MM.1S (cell line): ENCODE measurements around the gene PTHLH.

Source experiments
- DNase-seq: peaks from one replicate; pipeline ENCODE4 v3.0.0-alpha.2; 2015
- H2AFZ ChIP-seq: fragments of 300-600 bp; sonication (generic); 2 replicates; pipeline ENCODE4 v1.6.0; 2016; ENCODE audit warnings: antibody characterized with exemption, low read length
- H3F3A ChIP-seq: fragments of 300-600 bp; sonication (generic); 2 replicates; pipeline ENCODE4 v1.6.1; 2016; ENCODE audit warnings: mild to moderate bottlenecking, antibody characterized with exemption, low read length, moderate library complexity, mixed read lengths; ENCODE audit not compliant: insufficient read depth
- H3K27ac ChIP-seq: fragments of 300-600 bp; sonication (generic); 2 replicates; pipeline ENCODE4 v1.5.1; 2016; ENCODE audit warnings: mild to moderate bottlenecking, low read length
- H3K27me3 ChIP-seq: fragments of 300-600 bp; sonication (generic); replicated peaks from 2 replicates; pipeline ENCODE4 v1.6.0; 2016; ENCODE audit warnings: low read length; ENCODE audit not compliant: insufficient read depth
- H3K36me3 ChIP-seq: fragments of 300-600 bp; sonication (generic); replicated peaks from 2 replicates; pipeline ENCODE4 v1.6.1; 2016; ENCODE audit warnings: mild to moderate bottlenecking, low read length, mixed read lengths; ENCODE audit not compliant: insufficient read depth
- H3K4me1 ChIP-seq: fragments of 300-600 bp; sonication (generic); 2 replicates; pipeline ENCODE4 v1.6.1; 2016; ENCODE audit warnings: low read length, mixed read lengths
- H3K4me2 ChIP-seq: fragments of 300-600 bp; sonication (generic); 2 replicates; pipeline ENCODE4 v1.6.0; 2016; ENCODE audit warnings: low read depth, low read length
- H3K4me3 ChIP-seq: fragments of 300-600 bp; sonication (generic); 2 replicates; pipeline ENCODE4 v1.5.1; 2016; ENCODE audit warnings: low read length, mixed read lengths
- H3K79me2 ChIP-seq: fragments of 300-600 bp; sonication (generic); 2 replicates; pipeline ENCODE4 v1.6.1; 2016; ENCODE audit warnings: mixed run types, low read length, mixed read lengths
- H3K9ac ChIP-seq: fragments of 300-600 bp; sonication (generic); 2 replicates; pipeline ENCODE4 v1.6.1; 2016; ENCODE audit warnings: low read length, mixed read lengths
- H3K9me2 ChIP-seq: fragments of 300-600 bp; sonication (generic); replicated peaks from 2 replicates; pipeline ENCODE4 v1.6.1; 2016; ENCODE audit warnings: mild to moderate bottlenecking, low read length, mixed read lengths; ENCODE audit not compliant: insufficient read depth
- H3K9me3 ChIP-seq: fragments of 300-600 bp; sonication (generic); replicated peaks from 2 replicates; pipeline ENCODE4 v1.6.1; 2016; ENCODE audit warnings: mild to moderate bottlenecking, low read length, mixed read lengths; ENCODE audit not compliant: insufficient read depth
- H4K20me1 ChIP-seq: fragments of 300-600 bp; sonication (generic); 2 replicates; pipeline ENCODE4 v1.6.1; 2016; ENCODE audit warnings: mild to moderate bottlenecking, low read length, moderate library complexity, mixed read lengths; ENCODE audit not compliant: insufficient read depth
- EZH2 ChIP-seq: fragments of 300-600 bp; sonication (generic); optimal IDR thresholded peaks from 2 replicates; pipeline ENCODE3; 2017; ENCODE audit warnings: low read depth, mild to moderate bottlenecking, antibody characterized with exemption, low read length, mixed read lengths
- EZH2phosphoT487 ChIP-seq: fragments of 300-600 bp; sonication (generic); IDR thresholded peaks from 2 replicates; pipeline ENCODE4 v1.6.1; 2018; ENCODE audit warnings: antibody characterized with exemption, low read length
- TF ChIP-seq, protein P1 (sequence below): fragments of 300-600 bp; sonication (generic); IDR thresholded peaks from 2 replicates; pipeline ENCODE4 v1.5.1; 2016; ENCODE audit warnings: antibody characterized with exemption, low read length, mixed read lengths

The PTHLH gene

DNA sequence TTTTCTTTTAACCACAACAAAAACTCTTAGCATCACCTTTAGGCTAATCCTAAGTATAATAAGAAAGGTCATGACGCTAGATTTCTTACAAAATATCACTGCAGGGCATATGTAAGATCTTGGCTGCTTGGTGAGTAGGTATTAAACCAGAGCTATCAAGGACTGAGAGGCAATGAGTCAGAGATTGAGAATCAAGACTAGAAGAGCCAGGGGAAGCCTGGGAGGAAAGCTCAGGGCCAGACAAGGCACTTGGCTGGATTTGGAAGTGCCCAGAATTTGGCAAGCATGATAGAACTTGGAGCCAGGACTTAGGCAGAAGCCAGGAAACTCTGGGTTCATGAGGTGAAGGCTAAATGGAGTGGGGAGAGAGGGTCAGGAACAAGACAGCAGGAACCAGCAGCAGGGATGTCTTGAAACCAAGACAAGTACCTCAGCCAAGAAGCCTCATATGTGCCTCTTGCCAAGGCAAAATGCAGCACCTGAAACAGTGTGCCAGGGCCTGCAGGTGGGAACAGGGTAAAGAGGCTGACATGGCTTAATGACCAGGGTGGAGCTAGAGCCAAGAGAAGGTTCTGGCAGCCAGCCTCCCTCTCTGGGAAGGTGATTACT, 49.9 kb downstream of the PTHLH start:
- no peaks in the 10 kb centered on the region for H3F3A ChIP-seq
- H3K79me2 ChIP-seq: no peaks in the 10 kb centered on the region
- TF ChIP-seq EZH2phosphoT487 (no peak), EZH2 (no peak)
- TF ChIP-seq, protein P1, sequence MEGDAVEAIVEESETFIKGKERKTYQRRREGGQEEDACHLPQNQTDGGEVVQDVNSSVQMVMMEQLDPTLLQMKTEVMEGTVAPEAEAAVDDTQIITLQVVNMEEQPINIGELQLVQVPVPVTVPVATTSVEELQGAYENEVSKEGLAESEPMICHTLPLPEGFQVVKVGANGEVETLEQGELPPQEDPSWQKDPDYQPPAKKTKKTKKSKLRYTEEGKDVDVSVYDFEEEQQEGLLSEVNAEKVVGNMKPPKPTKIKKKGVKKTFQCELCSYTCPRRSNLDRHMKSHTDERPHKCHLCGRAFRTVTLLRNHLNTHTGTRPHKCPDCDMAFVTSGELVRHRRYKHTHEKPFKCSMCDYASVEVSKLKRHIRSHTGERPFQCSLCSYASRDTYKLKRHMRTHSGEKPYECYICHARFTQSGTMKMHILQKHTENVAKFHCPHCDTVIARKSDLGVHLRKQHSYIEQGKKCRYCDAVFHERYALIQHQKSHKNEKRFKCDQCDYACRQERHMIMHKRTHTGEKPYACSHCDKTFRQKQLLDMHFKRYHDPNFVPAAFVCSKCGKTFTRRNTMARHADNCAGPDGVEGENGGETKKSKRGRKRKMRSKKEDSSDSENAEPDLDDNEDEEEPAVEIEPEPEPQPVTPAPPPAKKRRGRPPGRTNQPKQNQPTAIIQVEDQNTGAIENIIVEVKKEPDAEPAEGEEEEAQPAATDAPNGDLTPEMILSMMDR: no peak
- H3K4me2 ChIP-seq: no peak overlapping the region
- no peak for DNase-seq
- H3K9me3 ChIP-seq: no peaks in the 10 kb centered on the region
- H3K4me1 ChIP-seq: no peaks in the 10 kb centered on the region
- H2AFZ ChIP-seq: no peak overlapping the region
- no peak overlapping the region for H3K27ac ChIP-seq
- H3K4me3 ChIP-seq: no peak overlapping the region
- H3K9ac ChIP-seq: no peak overlapping the region
- no peaks in the 10 kb centered on the region for H4K20me1 ChIP-seq
- H3K9me2 ChIP-seq: no peaks in the 10 kb centered on the region
- H3K36me3 ChIP-seq: no peaks in the 10 kb centered on the region
- H3K27me3 ChIP-seq: no peaks in the 10 kb centered on the region

DNA sequence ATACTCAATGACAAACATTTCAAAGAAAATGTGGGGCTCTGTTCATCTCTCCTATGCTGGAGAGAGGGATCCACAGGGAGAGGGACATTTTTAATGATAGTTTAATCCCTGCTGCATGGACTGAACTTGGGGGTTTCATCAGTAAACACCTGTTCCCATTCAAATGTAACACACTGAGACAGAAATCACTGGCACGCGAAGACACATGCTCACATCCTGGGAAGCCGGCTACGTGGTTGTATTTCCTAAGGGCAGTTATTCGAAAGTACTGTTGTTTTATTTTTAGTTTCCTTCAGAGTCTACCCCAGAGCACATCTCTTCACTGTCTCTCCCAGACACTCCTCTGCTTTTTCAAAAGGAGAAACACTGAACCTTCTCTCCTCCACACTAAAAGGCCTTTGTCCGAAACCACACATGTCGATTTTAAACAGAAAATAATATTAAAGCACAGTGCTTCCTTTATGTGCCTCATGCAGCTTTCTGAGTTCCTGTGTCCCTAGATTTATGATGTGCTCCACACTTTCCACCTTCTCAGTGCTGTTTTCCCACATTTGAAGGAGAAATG, 52.8 kb downstream of the PTHLH start:
- Histone ChIP-seq H2AFZ (no peak overlapping the region), H3K4me2 (no peak overlapping the region), H3F3A (no peaks in the 10 kb centered on the region), H3K4me3 (no peak overlapping the region), H3K27me3 (no peaks in the 10 kb centered on the region), H3K9me3 (no peaks in the 10 kb centered on the region), H3K9me2 (no peaks in the 10 kb centered on the region), H4K20me1 (no peaks in the 10 kb centered on the region), H3K36me3 (no peaks in the 10 kb centered on the region), H3K4me1 (no peaks in the 10 kb centered on the region), H3K9ac (no peak overlapping the region), H3K27ac (no peak overlapping the region), H3K79me2 (no peaks in the 10 kb centered on the region)
- TF ChIP-seq, protein P1: no peak
- TF ChIP-seq EZH2 (no peak), EZH2phosphoT487 (no peak)
- no peak for DNase-seq

DNA sequence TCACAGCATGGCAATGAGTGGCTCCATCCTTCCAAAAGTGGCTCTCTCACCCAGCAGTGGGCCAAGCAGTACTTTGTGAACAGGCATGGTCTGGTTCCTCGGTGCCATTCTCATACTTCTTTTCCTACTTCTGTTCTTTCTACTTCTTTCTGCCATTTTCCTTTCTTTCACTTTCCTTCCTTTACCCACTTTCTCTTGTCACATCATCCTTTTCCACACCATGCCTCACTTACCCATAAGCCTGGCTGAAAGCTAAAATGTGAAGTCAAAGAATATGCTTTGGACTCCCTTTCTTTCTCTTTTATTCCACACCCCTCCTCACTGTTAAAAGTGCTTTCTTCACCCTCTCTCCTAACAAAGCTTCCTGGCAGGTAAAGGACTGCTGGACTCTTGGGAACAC, 57.0 kb downstream of the PTHLH start:
- no peak overlapping the region for H3K9ac ChIP-seq
- peaks cover 6% of the 10 kb centered on the region; the same call in 1 of the 2 replicates for H3F3A ChIP-seq
- no peaks in the 10 kb centered on the region for H3K9me3 ChIP-seq
- no peaks in the 10 kb centered on the region for H3K27me3 ChIP-seq
- DNase-seq: no peak
- TF ChIP-seq EZH2 (no peak), EZH2phosphoT487 (no peak)
- TF ChIP-seq, protein P1: no peak
- no peak overlapping the region for H3K4me3 ChIP-seq
- no peaks in the 10 kb centered on the region for H3K9me2 ChIP-seq
- no peak overlapping the region for H2AFZ ChIP-seq
- no peaks in the 10 kb centered on the region for H4K20me1 ChIP-seq
- H3K4me1 ChIP-seq: peaks cover 7% of the 10 kb centered on the region
- H3K79me2 ChIP-seq: no peaks in the 10 kb centered on the region
- no peak overlapping the region for H3K27ac ChIP-seq
- H3K36me3 ChIP-seq: no peaks in the 10 kb centered on the region
- no peak overlapping the region for H3K4me2 ChIP-seq
